Stimulated activated naive CD4-positive, alpha-beta T cell (primary cell): ENCODE results near the gene TRAPPC14.
"Not testable (repeated sequence)": the region's sequence is repeated elsewhere in the genome, so short reads cannot be mapped to it uniquely, and the experiment has no call there.

Experiments
- DNase-seq, 6 experiments: peaks; one replicate each; lab custom pipeline; 2025; lab: John Stamatoyannopoulos, UW

Gene TRAPPC14

GRCh38 chr7:100154651-100155491 lies 3.7 kb downstream of the TRAPPC14 start:
- no peak for DNase-seq

- no peak for DNase-seq
Observed at GRCh38 chr7:100153708-100154535, 4.6 kb downstream of the TRAPPC14 start.

- no peak for DNase-seq
Observed at GRCh38 chr7:100152937-100153666, 5.4 kb downstream of the TRAPPC14 start.

- no peak for DNase-seq
Observed at GRCh38 chr7:100152404-100152803, 6.1 kb downstream of the TRAPPC14 start.

- DNase-seq, result peak; percentile 90 to 99 (median 97)
Observed at GRCh38 chr7:100148559-100149328, 9.8 kb downstream of the TRAPPC14 start, which contains the start of gene LAMTOR4. LAMTOR4 (plus strand) TSS chr7:100148918; CDS start chr7:100148973, 55 bp downstream.

- no peak for DNase-seq
Observed at GRCh38 chr7:100148225-100148558, 10.3 kb downstream of the TRAPPC14 start.

GRCh38 chr7:100147278-100147677 lies 11.2 kb downstream of the TRAPPC14 start:
- DNase-seq, result no peak

GRCh38 chr7:100146350-100146749 lies 12.2 kb downstream of the TRAPPC14 start:
- DNase-seq, result not testable (repeated sequence)

GRCh38 chr7:100142461-100142860 lies 16.1 kb downstream of the TRAPPC14 start:
- DNase-seq, result no peak

GRCh38 chr7:100141555-100141949 lies 17.0 kb downstream of the TRAPPC14 start:
- no peak for DNase-seq

GRCh38 chr7:100137851-100138760 lies 20.4 kb downstream of the TRAPPC14 start:
- DNase-seq, result peak in 1 of 6 experiments; percentile 15

- peak; percentile 42 to 65 (median 52) for DNase-seq
Observed at GRCh38 chr7:100132697-100133151, 25.8 kb downstream of the TRAPPC14 start.

GRCh38 chr7:100132126-100132525 lies 26.4 kb downstream of the TRAPPC14 start:
- no peak for DNase-seq

- peak; percentile 62 to 90 (median 80) for DNase-seq
Observed at GRCh38 chr7:100130608-100131453, 27.7 kb downstream of the TRAPPC14 start.

- not testable (repeated sequence) for DNase-seq
Observed at GRCh38 chr7:100130220-100130607, 28.3 kb downstream of the TRAPPC14 start.

- no peak for DNase-seq
Observed at GRCh38 chr7:100128637-100128963, 29.9 kb downstream of the TRAPPC14 start.

GRCh38 chr7:100127866-100128636 lies 30.5 kb downstream of the TRAPPC14 start:
- DNase-seq, result peak in 3 of 6 experiments; percentile 14 to 39 (median 18)
